ENCODE results near the gene SLC7A9. TPM values are rescaled to one million over a fixed set of nuclear protein-coding genes. Genes with fewer than 3 reads are reported as not detected.
"Not testable (repeated sequence)": the region's sequence is repeated elsewhere in the genome, so short reads cannot be mapped to it uniquely, and the experiment has no call there.

SLC7A9 gene
- total RNA-seq, 4 donors from 2014 or later, result 0.96 TPM; not detected in 3

DNA sequence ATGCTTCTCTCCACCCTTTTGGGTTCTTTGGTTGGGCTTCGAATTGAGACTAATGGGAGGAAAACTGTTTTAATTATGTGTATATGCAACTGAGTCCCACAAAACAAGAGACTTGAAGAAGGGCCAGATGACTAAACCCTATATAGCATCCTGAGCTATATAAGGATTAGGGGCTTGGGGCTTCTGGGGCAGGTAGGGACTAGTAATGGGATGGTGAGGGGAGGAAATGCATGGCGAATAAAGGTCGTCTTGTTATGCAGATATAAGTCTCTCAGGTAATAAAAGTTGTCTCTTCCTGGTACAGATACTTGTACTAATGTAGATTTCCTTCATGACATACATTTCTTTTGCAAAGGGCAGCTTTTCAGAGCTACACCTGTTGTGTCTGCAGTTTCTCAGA is 2.8 kb upstream of the SLC7A9 start:
- Histone ChIP-seq H3K4me3 (no peak overlapping the region), H3K27me3 (no peaks in the 10 kb centered on the region), H3K27ac (no peak overlapping the region), H3K4me1 (no peaks in the 10 kb centered on the region), H3K9me3 (no peaks in the 10 kb centered on the region), H3K36me3 (peaks cover 0 to 15% of the 10 kb centered on the region in 2 donors)
- TF ChIP-seq POLR2AphosphoS5 (IDR thresholded peaks at IDR 0.05), result no peak
- TF ChIP-seq, protein P1, sequence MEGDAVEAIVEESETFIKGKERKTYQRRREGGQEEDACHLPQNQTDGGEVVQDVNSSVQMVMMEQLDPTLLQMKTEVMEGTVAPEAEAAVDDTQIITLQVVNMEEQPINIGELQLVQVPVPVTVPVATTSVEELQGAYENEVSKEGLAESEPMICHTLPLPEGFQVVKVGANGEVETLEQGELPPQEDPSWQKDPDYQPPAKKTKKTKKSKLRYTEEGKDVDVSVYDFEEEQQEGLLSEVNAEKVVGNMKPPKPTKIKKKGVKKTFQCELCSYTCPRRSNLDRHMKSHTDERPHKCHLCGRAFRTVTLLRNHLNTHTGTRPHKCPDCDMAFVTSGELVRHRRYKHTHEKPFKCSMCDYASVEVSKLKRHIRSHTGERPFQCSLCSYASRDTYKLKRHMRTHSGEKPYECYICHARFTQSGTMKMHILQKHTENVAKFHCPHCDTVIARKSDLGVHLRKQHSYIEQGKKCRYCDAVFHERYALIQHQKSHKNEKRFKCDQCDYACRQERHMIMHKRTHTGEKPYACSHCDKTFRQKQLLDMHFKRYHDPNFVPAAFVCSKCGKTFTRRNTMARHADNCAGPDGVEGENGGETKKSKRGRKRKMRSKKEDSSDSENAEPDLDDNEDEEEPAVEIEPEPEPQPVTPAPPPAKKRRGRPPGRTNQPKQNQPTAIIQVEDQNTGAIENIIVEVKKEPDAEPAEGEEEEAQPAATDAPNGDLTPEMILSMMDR (IDR thresholded peaks at IDR 0.05), result no peak
- no peak for TF ChIP-seq POLR2A (IDR thresholded peaks at IDR 0.05)
- TF ChIP-seq EP300 (IDR thresholded peaks at IDR 0.05), result no peak
- ATAC-seq, result no peak
- 85 to 94% methylated on average over 3 of the region's 3 CpGs for WGBS, 2 donors (ENCODE audit: low coverage in 1 of 2)

DNA sequence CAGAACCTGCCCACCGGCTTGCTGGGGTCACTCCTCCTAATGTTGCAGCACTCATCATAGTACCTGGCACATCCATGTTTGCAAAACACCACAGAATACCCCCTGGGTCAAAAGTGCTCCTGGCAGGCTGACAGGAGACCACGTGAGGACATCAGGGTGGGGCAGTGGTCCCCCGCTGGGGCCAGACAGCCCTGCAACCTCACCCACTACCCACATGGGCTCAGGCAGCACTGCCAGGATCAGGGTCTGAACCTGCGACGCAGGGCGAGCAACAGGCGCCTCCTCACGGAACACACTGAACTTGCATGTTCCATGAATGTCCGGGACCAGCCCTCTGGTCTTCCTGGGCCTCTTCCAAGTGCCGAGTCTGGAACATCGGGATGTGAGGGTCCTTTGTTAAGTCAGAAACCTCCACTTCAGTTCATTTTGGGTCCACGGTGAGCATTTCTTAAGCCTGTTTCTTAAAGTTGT is 1.4 kb upstream of the SLC7A9 start:
- 59% methylated on average over 6 of the region's 12 CpGs; no CpG with 5 or more reads in 1 of the 2 donors for WGBS, 2 donors (ENCODE audit: low coverage in 1 of 2)
- ATAC-seq, result no peak
- peaks cover 0 to 1% of the 10 kb centered on the region in 2 donors for H3K36me3 ChIP-seq
- H3K9me3 ChIP-seq, result no peaks in the 10 kb centered on the region
- no peak overlapping the region for H3K27ac ChIP-seq
- no peaks in the 10 kb centered on the region for H3K4me1 ChIP-seq
- TF ChIP-seq EP300 (IDR thresholded peaks at IDR 0.05) (no peak), POLR2A (IDR thresholded peaks at IDR 0.05) (no peak), POLR2AphosphoS5 (IDR thresholded peaks at IDR 0.05) (no peak)
- TF ChIP-seq, protein P1 (IDR thresholded peaks at IDR 0.05), result no peak
- H3K4me3 ChIP-seq, result no peak overlapping the region
- no peaks in the 10 kb centered on the region for H3K27me3 ChIP-seq

- no peaks in the 10 kb centered on the region for H3K9me3 ChIP-seq
- H3K27me3 ChIP-seq, result no peaks in the 10 kb centered on the region
- no peaks in the 10 kb centered on the region for H3K4me1 ChIP-seq
- H3K27ac ChIP-seq, result no peak overlapping the region
- H3K36me3 ChIP-seq, result no peaks in the 10 kb centered on the region
- H3K4me3 ChIP-seq, result no peak overlapping the region
- 53 to 56% methylated on average over 3 to 4 of the region's 18 CpGs for whole genome bisulfite sequencing, 2 donors (ENCODE audit: low coverage in 1 of 2)
- TF ChIP-seq POLR2A (IDR thresholded peaks at IDR 0.05) (no peak), POLR2AphosphoS5 (IDR thresholded peaks at IDR 0.05) (no peak), EP300 (IDR thresholded peaks at IDR 0.05) (no peak)
- TF ChIP-seq, protein P1 (IDR thresholded peaks at IDR 0.05), result no peak
- no peak for ATAC-seq
Measured at GRCh38 chr19:32869966-32870573, 503 bp upstream of the SLC7A9 start.

DNA sequence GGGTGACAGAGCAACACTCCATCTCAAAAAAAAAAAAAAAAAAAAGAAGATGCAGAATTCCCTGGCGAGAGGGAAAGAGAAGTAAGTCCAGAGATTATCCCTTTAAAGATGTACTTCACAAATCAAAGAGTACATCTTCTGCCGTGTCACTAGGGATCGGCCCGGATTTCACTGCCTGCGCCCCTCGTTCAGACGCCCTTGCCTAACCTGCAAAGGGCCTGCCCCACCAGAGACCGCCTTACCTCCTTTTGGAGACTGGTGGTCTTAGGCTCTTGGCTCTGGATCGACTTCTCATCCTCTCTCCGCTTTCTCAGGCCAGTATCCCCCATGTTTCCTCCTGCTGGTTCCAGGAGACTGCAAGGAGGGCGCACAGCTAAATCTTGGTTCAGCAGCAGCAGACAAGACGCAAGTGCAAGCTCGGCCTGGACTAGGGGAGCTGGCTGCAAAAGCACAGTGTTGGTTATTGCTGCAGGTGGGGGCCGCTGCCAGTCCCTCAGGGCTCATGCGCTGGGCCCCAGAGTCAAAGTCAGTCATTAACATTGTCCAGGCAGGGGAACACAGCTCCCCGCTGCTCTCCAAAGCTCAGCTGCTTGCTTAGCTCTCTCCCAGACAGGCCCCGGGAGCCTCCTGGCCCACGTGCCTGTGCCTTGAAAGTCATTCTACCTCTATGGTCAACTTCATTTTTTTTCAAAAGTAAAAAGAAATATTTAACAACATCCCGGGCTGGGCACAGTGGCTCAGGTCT is 1.2 kb downstream of the SLC7A9 start:
- no peak overlapping the region for H3K4me3 ChIP-seq
- TF ChIP-seq EP300 (IDR thresholded peaks at IDR 0.05) (no peak), POLR2A (IDR thresholded peaks at IDR 0.05) (no peak), POLR2AphosphoS5 (IDR thresholded peaks at IDR 0.05) (no peak)
- TF ChIP-seq, protein P1 (IDR thresholded peaks at IDR 0.05), result no peak
- no peaks in the 10 kb centered on the region for H3K4me1 ChIP-seq
- H3K27ac ChIP-seq, result no peak overlapping the region
- H3K27me3 ChIP-seq, result peaks cover 14% of the 10 kb centered on the region
- WGBS, 2 donors (ENCODE audit: low coverage in 1 of 2), result 76 to 80% methylated on average over 11 to 13 of the region's 19 CpGs
- no peaks in the 10 kb centered on the region for H3K9me3 ChIP-seq
- ATAC-seq, result no peak
- H3K36me3 ChIP-seq, result no peaks in the 10 kb centered on the region

DNA sequence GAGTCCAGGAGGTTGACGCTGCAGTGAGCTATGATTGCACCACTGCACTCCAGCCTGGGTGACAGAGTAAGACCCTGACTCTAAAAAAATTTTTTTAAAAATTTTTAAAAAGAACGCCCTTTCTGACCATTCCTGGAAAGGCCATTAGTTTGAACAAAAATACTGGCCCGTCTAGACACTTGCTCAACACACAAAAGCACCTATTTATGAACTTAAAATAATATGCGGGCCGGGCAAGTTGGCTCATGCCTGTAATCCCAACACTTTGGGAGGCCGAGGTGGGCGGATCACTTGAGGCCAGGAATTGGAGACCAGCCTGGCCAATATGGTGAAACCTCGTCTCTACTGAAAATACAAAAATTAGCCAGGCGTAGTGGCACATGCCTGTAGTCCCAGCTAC is 2.1 kb downstream of the SLC7A9 start:
- 95 to 100% methylated on average over 1 to 7 of the region's 9 CpGs for WGBS, 2 donors (ENCODE audit: low coverage in 1 of 2)
- H3K4me1 ChIP-seq, H3K4me3 ChIP-seq: not testable (repeated sequence)

More for the DNA sequence above, 2.1 kb downstream of the SLC7A9 start:
- not testable (repeated sequence) for H3K9me3 ChIP-seq, ATAC-seq, H3K36me3 ChIP-seq, H3K27ac ChIP-seq
- peaks cover 15% of the 10 kb centered on the region for H3K27me3 ChIP-seq

All from gastroesophageal sphincter (tissue), 4 donors.